ENCODE results near the gene ATP10A.

Gene ATP10A

GRCh38 chr15:25736461-25736860 lies 126.7 kb downstream of the ATP10A start:
- no peak for DNase-seq

- DNase-seq, result no peak
These were observed 127.4 kb downstream of the ATP10A start for GRCh38 chr15:25735550-25736384.

GRCh38 chr15:25734680-25735355 lies 128.3 kb downstream of the ATP10A start:
- no peak for DNase-seq

- no peak for DNase-seq
These were observed 129.1 kb downstream of the ATP10A start for GRCh38 chr15:25733856-25734679.

GRCh38 chr15:25733036-25733855 lies 129.9 kb downstream of the ATP10A start:
- DNase-seq, result no peak

- DNase-seq, result no peak
These were observed 130.9 kb downstream of the ATP10A start for GRCh38 chr15:25732191-25732590.

- DNase-seq, result no peak
These were observed 131.7 kb downstream of the ATP10A start for GRCh38 chr15:25731411-25731810.

- DNase-seq, result no peak
These were observed 132.2 kb downstream of the ATP10A start for GRCh38 chr15:25730918-25731317.

GRCh38 chr15:25728816-25729215 lies 134.3 kb downstream of the ATP10A start:
- DNase-seq, result no peak

- no peak for DNase-seq
These were observed 135.1 kb downstream of the ATP10A start for GRCh38 chr15:25727867-25728600.

GRCh38 chr15:25727116-25727515 lies 136.0 kb downstream of the ATP10A start:
- no peak for DNase-seq

GRCh38 chr15:25725758-25726157 lies 137.4 kb downstream of the ATP10A start:
- no peak for DNase-seq

GRCh38 chr15:25724899-25725298 lies 138.2 kb downstream of the ATP10A start:
- no peak for DNase-seq

- DNase-seq, result no peak
These were observed 141.5 kb downstream of the ATP10A start for GRCh38 chr15:25721605-25721955.

GRCh38 chr15:25719101-25719985 lies 143.8 kb downstream of the ATP10A start:
- DNase-seq, result no peak

GRCh38 chr15:25718597-25718996 lies 144.5 kb downstream of the ATP10A start:
- DNase-seq, result no peak

- DNase-seq, result no peak
These were observed 145.0 kb downstream of the ATP10A start for GRCh38 chr15:25718169-25718536.

GRCh38 chr15:25717457-25718168 lies 145.5 kb downstream of the ATP10A start:
- DNase-seq, result no peak

- DNase-seq, result no peak
These were observed 146.0 kb downstream of the ATP10A start for GRCh38 chr15:25717127-25717456.

GRCh38 chr15:25716414-25717126 lies 146.6 kb downstream of the ATP10A start:
- no peak for DNase-seq
